K562 (cell line): ENCODE measurements around the gene GPC1. TPM values are rescaled to one million over a fixed set of nuclear protein-coding genes. Genes with fewer than 3 reads are reported as not detected.

Experiments used
- ATAC-seq: fragments of 200-7000 bp; cut with Tn5 transposase; 3 replicates; pipeline ENCODE4 v1.9.1; 2020; ENCODE audit warnings: moderate library complexity
- BruUV-seq: library from RNA; stranded (reverse); fragments of 400-500 nt; replicated peaks from 2 replicates; lab custom pipeline; 2021; lab: Mats Ljungman, UMichigan
- CTCF ChIA-PET: fragments of 300-600 bp; formaldehyde crosslinking; extraction: SDS; loops from one replicate; lab custom pipeline; 2021; ENCODE audit warnings: low intra/inter-chr PET ratio; lab: Yijun Ruan, JAX
- POLR2A ChIA-PET: fragments of 300-600, 350-650 bp; sonication (Branson Sonifier 250); formaldehyde crosslinking; extraction: SDS; loops from one replicate; lab custom pipeline; 2021; ENCODE audit warnings: antibody characterized with exemption, inconsistent platforms; lab: Yijun Ruan, JAX
- DNase-seq, 4 experiments: peaks; one replicate each; pipeline versions ENCODE4 v3.0.0 to v3.0.0-alpha.2; 2011 to 2018; ENCODE audit warnings: low spot score in 3 of 4, mixed read lengths in 3 of 4; ENCODE audit errors: extremely low read depth in 1 of 4
- FAIRE-seq: peaks from 2 replicates; lab custom pipeline; 2011; peaks lifted over from hg19 to GRCh38; lab: Jason Lieb, UNC
- H2AFZ ChIP-seq: 2 replicates; pipeline ENCODE4 v1.6.0; 2011; ENCODE audit warnings: low read depth, low read length, control low read depth, inconsistent platforms
- H3K27ac ChIP-seq: fragments of 200-600 bp; 3 replicates; pipeline ENCODE4 v1.8.0; 2011; ENCODE audit warnings: low read depth, mild to moderate bottlenecking, control low read depth, inconsistent platforms, low read length, moderate library complexity, mixed read lengths; ENCODE audit errors: extremely low read depth
- H3K27me3 ChIP-seq, 2 experiments: fragments of 300-600 bp in 1 of 2; 2 replicates in 1 of 2; 3 replicates in 1 of 2; pipeline versions ENCODE4 v1.6.0 to v1.8.0; 2011; ENCODE audit warnings: inconsistent platforms in 2 of 2, low read length in 2 of 2, mild to moderate bottlenecking in 1 of 2, mixed read lengths in 1 of 2, moderate library complexity in 1 of 2; ENCODE audit not compliant: control insufficient read depth in 2 of 2, insufficient read depth in 2 of 2
- H3K36me3 ChIP-seq: fragments of 300-600 bp; 3 replicates; pipeline ENCODE4 v1.8.0; 2011; ENCODE audit warnings: mild to moderate bottlenecking, low read length, inconsistent platforms; ENCODE audit not compliant: control insufficient read depth, insufficient read depth
- H3K4me1 ChIP-seq, 2 experiments: fragments of 200-600 bp in 1 of 2; replicated peaks in 1 of 2; 2 replicates in 1 of 2; 3 replicates in 1 of 2; pipeline versions ENCODE4 v1.5.1 to v1.8.0; 2011; ENCODE audit warnings: inconsistent platforms in 2 of 2, low read length in 2 of 2, mild to moderate bottlenecking in 1 of 2, mixed read lengths in 1 of 2, moderate library complexity in 1 of 2; ENCODE audit not compliant: control insufficient read depth in 2 of 2, insufficient read depth in 2 of 2
- H3K4me2 ChIP-seq: 2 replicates; pipeline ENCODE4 v1.6.1; 2011; ENCODE audit warnings: low read length, control low read depth, inconsistent platforms, mixed read lengths; ENCODE audit not compliant: insufficient read depth
- H3K4me3 ChIP-seq: fragments of 200-600 bp; sonication (generic), shearing (Covaris generic); 2 replicates; pipeline ENCODE4 v1.5.1; 2016; ENCODE audit warnings: control low read depth, inconsistent platforms
- H3K79me2 ChIP-seq: fragments of 200-600 bp; 3 replicates; pipeline ENCODE4 v1.8.0; 2011; ENCODE audit warnings: low read length, inconsistent platforms; ENCODE audit not compliant: control insufficient read depth, insufficient read depth
- H3K9ac ChIP-seq, 2 experiments: 2 replicates each; pipeline versions ENCODE4 v1.6.0 to v1.6.1; 2011; ENCODE audit warnings: low read depth in 2 of 2, low read length in 2 of 2, control low read depth in 1 of 2, inconsistent platforms in 1 of 2, mild to moderate bottlenecking in 1 of 2, mixed read lengths in 1 of 2; ENCODE audit not compliant: insufficient read depth in 1 of 2
- H3K9me1 ChIP-seq: one replicate; pipeline ENCODE4 v1.6.0; 2011; ENCODE audit warnings: inconsistent platforms, mild to moderate bottlenecking, low read length, moderate library complexity; ENCODE audit not compliant: control insufficient read depth, insufficient read depth
- H3K9me3 ChIP-seq: replicated peaks from 2 replicates; pipeline ENCODE4 v1.5.1; 2011; ENCODE audit warnings: low read depth, low read length, inconsistent platforms; ENCODE audit not compliant: control insufficient read depth, insufficient read depth
- H4K20me1 ChIP-seq: replicated peaks from 2 replicates; pipeline ENCODE4 v1.6.1; 2011; ENCODE audit warnings: low read length, inconsistent platforms, mixed read lengths; ENCODE audit not compliant: control insufficient read depth, insufficient read depth
- ATF7 ChIP-seq: fragments of 450-650 bp; IDR thresholded peaks from 2 replicates; pipeline ENCODE4 v1.7.1; 2014; ENCODE audit warnings: mild to moderate bottlenecking, moderate library complexity
- BRD4 ChIP-seq: fragments of 200-600 bp; sonication (generic); IDR thresholded peaks from 2 replicates; pipeline ENCODE4 v1.6.1; 2017; ENCODE audit warnings: inconsistent platforms
- CEBPG ChIP-seq, 3 experiments: fragments of 200-800 bp in 1 of 3; sonication (Bioruptor generic) in 1 of 3; sonication (generic) in 1 of 3; formaldehyde crosslinking in 1 of 3; IDR thresholded peaks in 2 of 3; conservative IDR thresholded peaks in 1 of 3; 2 replicates each; pipeline versions ENCODE4 v1.6.1 to v1.8.0; 2016 to 2022; ENCODE audit warnings: missing compliant biosample characterization in 2 of 3, missing genetic modification characterization in 2 of 3, mild to moderate bottlenecking in 1 of 3, missing genetic modification reagents in 1 of 3
- CREBBP ChIP-seq: IDR thresholded peaks from one replicate; pipeline ENCODE4 v1.6.1; 2012; ENCODE audit warnings: low read depth, mild to moderate bottlenecking, control low read depth, inconsistent platforms, low read length
- KLF10 ChIP-seq: fragments of 250-450 bp; sonication (Bioruptor Pico); IDR thresholded peaks from 2 replicates; pipeline ENCODE4 v1.6.1; 2021; ENCODE audit warnings: matching md5 sums
- PHF20 ChIP-seq: fragments of 450-650 bp; IDR thresholded peaks from 2 replicates; pipeline ENCODE4 v1.6.1; 2018; ENCODE audit not compliant: partially characterized antibody
- SMARCE1 ChIP-seq: fragments of 450-650 bp; IDR thresholded peaks from 2 replicates; pipeline ENCODE4 v1.7.1; 2016; ENCODE audit warnings: mild to moderate bottlenecking
- SMC3 ChIP-seq: conservative IDR thresholded peaks from 2 replicates; pipeline ENCODE4 v1.6.1; 2011; ENCODE audit warnings: low read depth, low read length, improper control_type of control experiment; ENCODE audit not compliant: insufficient read depth
- WGBS: fragments of 100-300 bp; shearing (Covaris generic); methylation state at CpG from one replicate; pipeline ENCODE4 v1.1.6; 2016; ENCODE audit warnings: low coverage, mixed read lengths; ENCODE audit not compliant: insufficient coverage; ENCODE audit errors: missing lambda C conversion rate; 5-methylcytosine and 5-hydroxymethylcytosine counted together
- in situ Hi-C: fragments of 300-500 bp; cut with MboI; formaldehyde crosslinking; loops from 4 replicates; pipeline ENCODE4 v1.15.0; 2018; ENCODE audit warnings: inconsistent platforms, mixed read lengths
- intact Hi-C: fragments of 100-400 bp; cut with micrococcal nuclease; formaldehyde crosslinking; loops from 2 replicates; pipeline ENCODE4 v1.14.2; 2022
- polyA plus RNA-seq, 8 experiments: library from polyadenylated mRNA; depleted of rRNA in 4 of 8; stranded (reverse) in 5 of 8; unstranded in 3 of 8; fragments of >200 nt; fragmentation: Nextera tagmentation in 2 of 8; fragmentation: Illumina TruSeq in 1 of 8; extraction: Ambion mirVana in 2 of 8; extraction: Trizol in 1 of 8; gene quantifications; 2 replicates each; pipeline versions ENCODE4 v1.2.1 to v1.2.3, GENCODE V29; 2011 to 2014; ENCODE audit warnings: inconsistent platforms in 1 of 8, missing spikeins in 1 of 8
- total RNA-seq, 7 experiments: library from RNA; depleted of rRNA in 6 of 7; stranded (reverse); fragments of >200 nt in 6 of 7; fragmentation: Illumina TruSeq in 2 of 7; extraction: Trizol in 2 of 7; gene quantifications; 2 replicates each; pipeline versions ENCODE4 v1.2.1 to v1.2.3, GENCODE V29; 2011 to 2021; ENCODE audit warnings: low replicate concordance in 1 of 7
- TF ChIP-seq, protein P1 (sequence below): sonication (generic); formaldehyde crosslinking; IDR thresholded peaks from 2 replicates; pipeline ENCODE4 v1.8.0; 2022; ENCODE audit warnings: mild to moderate bottlenecking, missing genetic modification reagents, borderline replicate concordance

Gene GPC1
- total and polyA plus RNA-seq, 9 of the 15 experiments (the other 6 are each of a cell fraction or from before 2014, with no cell fraction given) = 0.07 to 0.82 (median 0.14) TPM; not detected in 3

DNA sequence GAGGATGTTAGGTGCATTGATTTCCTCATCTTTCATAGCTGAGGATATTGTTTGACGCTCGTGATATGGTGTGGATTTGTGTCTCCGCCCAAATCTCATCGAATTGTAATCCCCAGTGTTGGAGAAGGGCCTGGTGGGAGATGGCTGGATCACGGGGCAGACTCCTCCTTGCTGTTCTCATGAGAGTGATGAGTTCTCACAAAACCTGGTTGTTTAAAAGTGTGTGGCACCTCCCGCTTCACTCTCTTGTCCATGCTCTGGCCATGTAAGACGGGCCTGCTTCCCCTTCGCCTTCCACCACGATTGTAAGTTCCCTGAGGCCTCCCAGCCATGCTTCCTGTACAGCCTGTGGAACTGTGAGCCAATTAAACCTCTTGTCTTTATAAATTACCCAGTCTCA, 28.4 kb upstream of the GPC1 start:
- in situ Hi-C loops (no loop called here), intact Hi-C loops (no loop called here)
- H3K4me1 ChIP-seq = no peaks in the 10 kb centered on the region
- no peak overlapping the region for H3K27ac ChIP-seq
- 0% methylated on average over 6 of the region's 9 CpGs for WGBS
- no peaks in the 10 kb centered on the region for H3K36me3 ChIP-seq
- H2AFZ ChIP-seq = no peak overlapping the region
- BruUV-seq = no TSS peak
- H3K9ac ChIP-seq = no peak overlapping the region
- CTCF ChIA-PET = no interaction called here
- H3K79me2 ChIP-seq = no peaks in the 10 kb centered on the region
- POLR2A ChIA-PET = no interaction called here
- DNase-seq (no peak), ATAC-seq (no peak), FAIRE-seq (no peak)
- H3K4me2 ChIP-seq = no peak overlapping the region
- TF ChIP-seq SMC3 (no peak), ATF7 (no peak), SMARCE1 (no peak), KLF10 (CRISPR knock-in tag) (no peak), PHF20 (no peak), CEBPG (CRISPR knock-in tag; IDR thresholded peaks at IDR 0.05) (no peak), CEBPG (tag; conservative IDR thresholded peaks at IDR 0.05 in 1 of 2, IDR thresholded peaks at IDR 0.05 in 1 of 2) (no peak), BRD4 (no peak), CREBBP (no peak)
- TF ChIP-seq, protein P1, sequence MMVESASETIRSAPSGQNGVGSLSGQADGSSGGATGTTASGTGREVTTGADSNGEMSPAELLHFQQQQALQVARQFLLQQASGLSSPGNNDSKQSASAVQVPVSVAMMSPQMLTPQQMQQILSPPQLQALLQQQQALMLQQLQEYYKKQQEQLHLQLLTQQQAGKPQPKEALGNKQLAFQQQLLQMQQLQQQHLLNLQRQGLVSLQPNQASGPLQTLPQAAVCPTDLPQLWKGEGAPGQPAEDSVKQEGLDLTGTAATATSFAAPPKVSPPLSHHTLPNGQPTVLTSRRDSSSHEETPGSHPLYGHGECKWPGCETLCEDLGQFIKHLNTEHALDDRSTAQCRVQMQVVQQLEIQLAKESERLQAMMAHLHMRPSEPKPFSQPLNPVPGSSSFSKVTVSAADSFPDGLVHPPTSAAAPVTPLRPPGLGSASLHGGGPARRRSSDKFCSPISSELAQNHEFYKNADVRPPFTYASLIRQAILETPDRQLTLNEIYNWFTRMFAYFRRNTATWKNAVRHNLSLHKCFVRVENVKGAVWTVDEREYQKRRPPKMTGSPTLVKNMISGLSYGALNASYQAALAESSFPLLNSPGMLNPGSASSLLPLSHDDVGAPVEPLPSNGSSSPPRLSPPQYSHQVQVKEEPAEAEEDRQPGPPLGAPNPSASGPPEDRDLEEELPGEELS = no peak
- H4K20me1 ChIP-seq = no peaks in the 10 kb centered on the region
- no peak overlapping the region for H3K4me3 ChIP-seq
- no peaks in the 10 kb centered on the region for H3K9me3 ChIP-seq
- peaks cover 2 to 48% of the 10 kb centered on the region in 2 experiments; a peak in 4 of 5 replicates for H3K27me3 ChIP-seq
- H3K9me1 ChIP-seq = no peaks in the 10 kb centered on the region
